ENCODE data around the gene PRR5.

PRR5 gene

DNA sequence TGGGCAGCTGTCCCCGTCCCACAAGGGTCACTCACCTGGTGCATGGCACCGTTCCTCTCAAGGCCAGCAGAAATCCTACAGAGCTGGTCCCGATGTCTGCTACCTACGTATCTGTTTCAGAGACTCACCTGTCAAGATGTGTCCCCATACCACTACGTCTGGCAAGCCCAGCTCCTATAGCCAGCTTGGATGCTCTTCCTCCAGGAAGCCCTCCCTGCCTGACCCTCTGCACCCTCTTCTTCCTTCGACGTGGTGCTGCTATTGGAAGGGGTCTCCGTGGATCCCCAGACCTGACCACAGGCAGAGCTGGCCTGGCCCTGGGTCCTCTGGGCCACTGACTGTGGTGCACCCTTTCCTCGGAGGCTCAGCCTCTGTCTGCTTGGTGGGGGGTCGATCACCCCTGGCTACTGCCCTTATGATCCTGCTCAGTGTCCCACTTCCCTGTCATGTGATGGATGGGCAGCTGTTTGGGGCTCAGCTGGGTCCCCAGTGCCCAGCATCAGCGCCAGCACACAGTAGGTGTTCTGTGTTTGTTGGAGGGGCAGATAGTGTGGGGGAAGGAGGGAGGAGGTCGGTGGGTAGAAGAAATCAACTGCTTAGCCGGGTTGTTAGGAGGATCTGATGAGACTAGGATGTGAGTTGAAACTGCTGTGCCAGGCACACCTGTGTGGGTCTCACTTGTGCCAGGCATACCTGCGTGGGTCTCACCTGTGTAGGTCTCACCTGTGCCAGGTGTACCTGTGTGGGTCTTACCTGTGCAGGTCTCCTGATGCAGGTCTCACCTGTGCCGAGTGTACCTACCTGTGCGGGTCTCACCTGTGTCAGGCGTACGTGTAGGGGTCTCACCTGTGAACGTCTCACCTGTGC lies 28.7 kb downstream of the PRR5 start:
- CTCF ChIA-PET = interaction anchor here (1.0 to 1.3 kb wide), 3 partner anchors 15 to 737 kb away, joined by 3 read pairs; no protein-coding TSS in a partner anchor
- POLR2A ChIA-PET = no interaction called here
- TF ChIP-seq, protein P1, sequence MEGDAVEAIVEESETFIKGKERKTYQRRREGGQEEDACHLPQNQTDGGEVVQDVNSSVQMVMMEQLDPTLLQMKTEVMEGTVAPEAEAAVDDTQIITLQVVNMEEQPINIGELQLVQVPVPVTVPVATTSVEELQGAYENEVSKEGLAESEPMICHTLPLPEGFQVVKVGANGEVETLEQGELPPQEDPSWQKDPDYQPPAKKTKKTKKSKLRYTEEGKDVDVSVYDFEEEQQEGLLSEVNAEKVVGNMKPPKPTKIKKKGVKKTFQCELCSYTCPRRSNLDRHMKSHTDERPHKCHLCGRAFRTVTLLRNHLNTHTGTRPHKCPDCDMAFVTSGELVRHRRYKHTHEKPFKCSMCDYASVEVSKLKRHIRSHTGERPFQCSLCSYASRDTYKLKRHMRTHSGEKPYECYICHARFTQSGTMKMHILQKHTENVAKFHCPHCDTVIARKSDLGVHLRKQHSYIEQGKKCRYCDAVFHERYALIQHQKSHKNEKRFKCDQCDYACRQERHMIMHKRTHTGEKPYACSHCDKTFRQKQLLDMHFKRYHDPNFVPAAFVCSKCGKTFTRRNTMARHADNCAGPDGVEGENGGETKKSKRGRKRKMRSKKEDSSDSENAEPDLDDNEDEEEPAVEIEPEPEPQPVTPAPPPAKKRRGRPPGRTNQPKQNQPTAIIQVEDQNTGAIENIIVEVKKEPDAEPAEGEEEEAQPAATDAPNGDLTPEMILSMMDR (IDR thresholded peaks at IDR 0.05; ENCODE audit: control extremely low read depth, extremely low read depth, low read depth, missing control alignments) = no peak
- no peak for DNase-seq (ENCODE audit: extremely low spot score)

DNA sequence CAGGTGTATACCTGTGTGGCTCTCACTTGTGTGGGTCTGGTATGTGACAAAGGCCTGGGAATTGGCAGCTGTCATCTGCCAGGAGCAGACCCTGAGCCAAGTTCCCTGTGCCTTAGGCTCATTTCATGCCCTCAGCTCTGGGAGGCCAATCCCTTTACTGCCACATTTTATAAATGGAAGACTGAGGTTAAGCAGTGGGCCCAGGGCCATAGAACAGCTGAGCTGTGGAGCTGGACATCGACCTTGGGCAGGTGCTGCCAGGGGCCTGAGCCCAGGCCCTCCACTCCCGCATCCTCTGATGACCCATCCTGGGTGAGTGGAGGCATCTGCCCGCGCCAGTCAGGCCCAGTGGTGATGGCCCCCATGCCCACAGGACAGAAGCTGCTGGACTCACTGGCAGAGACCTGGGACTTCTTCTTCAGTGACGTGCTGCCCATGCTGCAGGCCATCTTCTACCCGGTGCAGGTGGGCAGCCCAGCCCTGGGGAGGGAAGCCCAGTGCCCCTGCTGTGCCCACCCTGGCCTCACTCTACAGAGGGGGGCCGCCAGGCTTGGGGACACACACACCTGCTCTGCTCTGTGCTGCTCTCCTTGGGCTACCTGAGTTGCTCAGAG lies 29.5 kb downstream of the PRR5 start:
- ChIA-PET POLR2A (no interaction called here), CTCF (interaction anchor here (1.0 to 6.1 kb wide), 2 partner anchors 33 to 34 kb away, joined by 3 to 66 read pairs; no protein-coding TSS in a partner anchor)
- TF ChIP-seq, protein P1 (IDR thresholded peaks at IDR 0.05; ENCODE audit: control extremely low read depth, extremely low read depth, low read depth, missing control alignments) = no peak
- DNase-seq (ENCODE audit: extremely low spot score) = no peak

DNA sequence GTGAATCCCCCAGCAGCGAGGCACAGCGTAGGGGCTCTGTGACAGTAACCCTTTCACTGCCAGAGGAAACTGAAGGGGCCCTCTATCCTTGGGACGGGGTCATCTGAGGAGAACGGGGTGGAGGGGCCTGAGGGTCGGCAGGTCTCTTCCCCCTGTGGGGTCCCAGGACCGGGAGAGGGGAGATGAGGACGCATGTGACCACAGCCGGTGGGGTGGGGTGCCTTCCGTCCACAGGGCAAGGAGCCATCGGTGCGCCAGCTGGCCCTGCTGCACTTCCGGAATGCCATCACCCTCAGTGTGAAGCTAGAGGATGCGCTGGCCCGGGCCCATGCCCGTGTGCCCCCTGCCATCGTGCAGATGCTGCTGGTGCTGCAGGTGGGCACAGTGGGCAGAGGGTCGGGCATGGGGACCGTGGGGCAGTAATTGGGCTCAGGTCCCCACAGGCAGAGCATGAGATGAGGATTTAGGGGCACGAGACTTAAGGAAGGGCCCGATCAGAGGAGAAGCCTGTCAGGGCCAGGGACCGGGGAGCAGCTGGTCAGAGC lies 30.1 kb downstream of the PRR5 start:
- no peak for DNase-seq (ENCODE audit: extremely low spot score)
- CTCF ChIA-PET = interaction anchor here (6.1 kb wide), 1 partner anchor 34 kb away, joined by 66 read pairs; no protein-coding TSS in a partner anchor
- POLR2A ChIA-PET = no interaction called here
- TF ChIP-seq, protein P1 (IDR thresholded peaks at IDR 0.05; ENCODE audit: control extremely low read depth, extremely low read depth, low read depth, missing control alignments) = no peak

DNA sequence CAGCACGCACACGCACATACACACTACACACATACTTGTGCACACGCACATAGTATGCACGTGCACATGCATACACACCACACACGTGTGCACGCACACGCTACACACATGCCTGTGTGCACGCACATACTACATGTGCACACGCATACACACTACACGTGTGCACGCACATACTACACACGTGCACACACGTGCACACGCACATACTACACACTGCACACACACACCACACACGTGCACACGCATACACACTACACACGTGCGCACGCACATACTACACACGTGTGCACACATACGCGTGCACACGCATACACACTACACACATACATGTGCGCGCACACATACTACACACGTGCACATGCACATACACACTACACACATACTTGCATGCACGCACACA lies 30.7 kb downstream of the PRR5 start:
- TF ChIP-seq, protein P1 (IDR thresholded peaks at IDR 0.05; ENCODE audit: control extremely low read depth, extremely low read depth, low read depth, missing control alignments) = no peak
- ChIA-PET POLR2A (no interaction called here), CTCF (interaction anchor here (0.7 to 6.1 kb wide), 4 partner anchors 11 to 88 kb away, joined by 3 to 66 read pairs (median 4); no protein-coding TSS in a partner anchor)
- no peak for DNase-seq (ENCODE audit: extremely low spot score)

DNA sequence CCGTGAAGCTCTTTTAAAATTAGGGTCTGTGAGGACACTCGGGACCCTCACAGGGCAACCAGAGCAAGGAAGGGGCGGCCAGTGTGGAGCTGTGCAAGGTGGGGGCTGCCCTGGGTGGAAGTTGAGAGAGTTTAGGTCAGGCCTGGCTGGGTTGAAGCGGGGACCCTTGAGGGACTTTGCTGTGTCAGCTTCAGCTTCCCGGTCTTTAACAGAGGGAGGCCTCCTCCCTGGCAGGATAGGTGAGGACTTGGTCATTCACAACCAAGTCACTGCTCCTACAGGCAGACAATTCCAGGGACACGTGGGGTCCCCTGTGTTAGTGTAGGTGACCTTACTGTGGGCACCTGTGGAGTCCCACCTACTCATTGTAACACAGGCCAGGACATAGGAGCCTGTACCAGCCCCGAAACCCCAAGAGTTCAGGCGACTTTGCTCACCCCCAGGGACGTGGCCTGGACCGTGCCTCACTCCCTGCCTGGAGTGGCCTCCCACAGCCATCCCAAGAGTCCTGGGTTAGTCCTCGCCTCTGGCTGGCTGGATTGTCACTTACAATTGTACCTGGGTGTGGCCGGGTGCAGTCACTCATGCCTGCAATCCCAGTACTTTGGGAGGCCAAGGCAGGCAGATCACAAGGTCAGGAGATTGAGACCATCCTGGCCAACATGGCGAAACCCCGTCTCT lies 31.6 kb downstream of the PRR5 start:
- ChIA-PET CTCF (interaction anchor here (0.7 to 6.1 kb wide), 5 partner anchors 10 to 87 kb away, joined by 3 to 66 read pairs (median 4); no protein-coding TSS in a partner anchor), POLR2A (no interaction called here)
- TF ChIP-seq, protein P1 (IDR thresholded peaks at IDR 0.05; ENCODE audit: control extremely low read depth, extremely low read depth, low read depth, missing control alignments) = no peak
- no peak for DNase-seq (ENCODE audit: extremely low spot score)

DNA sequence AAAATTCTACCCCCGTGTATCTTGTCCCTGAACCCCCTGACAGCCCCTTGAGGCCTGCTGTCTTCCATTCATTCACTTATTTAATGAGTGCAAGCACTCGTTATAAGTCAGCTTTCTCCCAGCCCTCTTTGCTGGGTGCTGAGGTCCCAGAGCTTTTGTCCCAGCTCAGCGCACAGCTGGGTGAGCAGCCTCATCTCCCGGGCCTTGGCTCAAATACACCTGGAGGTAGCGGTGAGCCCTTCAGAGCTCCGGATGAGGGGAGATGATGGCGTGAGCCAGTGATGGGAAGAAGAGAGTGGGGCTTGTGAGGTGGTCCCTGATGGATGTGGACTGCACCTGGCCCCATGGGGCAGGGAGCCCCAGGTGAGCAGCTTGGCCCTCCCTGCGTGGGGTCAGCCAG lies 32.3 kb downstream of the PRR5 start:
- CTCF ChIA-PET = interaction anchor here (1.5 to 6.1 kb wide), 5 partner anchors 12 to 46 kb away, joined by 3 to 66 read pairs (median 13); no protein-coding TSS in a partner anchor
- TF ChIP-seq, protein P1 (IDR thresholded peaks at IDR 0.05; ENCODE audit: control extremely low read depth, extremely low read depth, low read depth, missing control alignments) = no peak
- POLR2A ChIA-PET = no interaction called here
- DNase-seq (ENCODE audit: extremely low spot score) = no peak
